ENCODE data around the gene ZSWIM9. TPM values are rescaled to one million over a fixed set of nuclear protein-coding genes. Genes with fewer than 3 reads are reported as not detected.
A peak's percentile ranks its signal among the peaks of the same experiment; 100 is the strongest.

ZSWIM9 gene
- total RNA-seq, 1 donor from 2014 or later = 2.8 TPM

GRCh38 chr19:48194844-48195830, 24.7 kb downstream of the ZSWIM9 start:
- DNase-seq (ENCODE audit: low read depth) = no peak
- no peak overlapping the region for H3K4me3 ChIP-seq (ENCODE audit: low read depth, low read length)
- TF ChIP-seq CTCF (conservative IDR thresholded peaks at IDR 0.05; ENCODE audit: low read depth, low read length) = no peak

- no peak for DNase-seq (ENCODE audit: low read depth)
- H3K4me3 ChIP-seq (ENCODE audit: low read depth, low read length) = no peak overlapping the region
- TF ChIP-seq CTCF (conservative IDR thresholded peaks at IDR 0.05; ENCODE audit: low read depth, low read length) = no peak
Measured at GRCh38 chr19:48196321-48196763, 25.9 kb downstream of the ZSWIM9 start.

DNA sequence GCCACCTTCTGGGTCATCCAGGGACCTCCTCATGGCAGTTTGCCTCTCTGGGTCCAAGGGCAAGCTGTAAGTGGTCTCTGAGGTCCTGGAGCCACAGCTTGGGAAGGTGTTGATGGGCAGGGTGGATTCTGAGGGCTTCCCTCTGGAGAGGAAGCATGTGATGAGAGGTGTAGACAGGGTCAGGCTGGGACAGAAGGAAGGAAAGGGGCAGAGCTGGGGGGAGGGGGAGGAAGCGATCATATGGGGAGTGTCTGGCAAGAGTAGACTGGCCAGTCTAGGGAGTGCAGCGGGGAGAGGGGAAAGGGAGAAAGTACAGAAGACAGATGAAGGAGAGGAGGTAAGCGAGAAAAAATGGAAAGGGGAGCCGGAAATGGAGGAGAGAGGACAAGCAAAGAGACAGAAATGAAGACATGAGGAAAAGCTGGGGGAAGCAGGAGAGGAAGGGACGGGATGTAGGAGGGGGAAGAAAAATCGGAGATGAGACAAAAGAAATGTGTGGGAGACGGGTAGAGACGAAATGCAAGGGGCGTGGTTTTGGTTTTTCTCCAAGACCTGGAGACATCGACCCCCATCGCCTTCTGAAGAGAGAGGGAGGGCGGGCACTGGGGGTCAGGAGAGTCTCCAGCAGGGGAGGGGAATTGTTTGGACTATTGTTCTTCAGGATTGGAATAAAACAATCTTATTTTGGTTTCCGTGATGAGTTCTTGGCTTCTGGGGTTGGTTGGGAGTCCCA, 26.6 kb downstream of the ZSWIM9 start:
- DNase-seq (ENCODE audit: low read depth) = no peak
- no peak overlapping the region for H3K4me3 ChIP-seq (ENCODE audit: low read depth, low read length)
- TF ChIP-seq CTCF (conservative IDR thresholded peaks at IDR 0.05; ENCODE audit: low read depth, low read length) = no peak

- no peak for DNase-seq (ENCODE audit: low read depth)
- peak overlapping the region; percentile 84 for H3K4me3 ChIP-seq (ENCODE audit: low read depth, low read length)
- no peak for TF ChIP-seq CTCF (conservative IDR thresholded peaks at IDR 0.05; ENCODE audit: low read depth, low read length)
Measured at GRCh38 chr19:48203222-48203793, 32.8 kb downstream of the ZSWIM9 start.

DNA sequence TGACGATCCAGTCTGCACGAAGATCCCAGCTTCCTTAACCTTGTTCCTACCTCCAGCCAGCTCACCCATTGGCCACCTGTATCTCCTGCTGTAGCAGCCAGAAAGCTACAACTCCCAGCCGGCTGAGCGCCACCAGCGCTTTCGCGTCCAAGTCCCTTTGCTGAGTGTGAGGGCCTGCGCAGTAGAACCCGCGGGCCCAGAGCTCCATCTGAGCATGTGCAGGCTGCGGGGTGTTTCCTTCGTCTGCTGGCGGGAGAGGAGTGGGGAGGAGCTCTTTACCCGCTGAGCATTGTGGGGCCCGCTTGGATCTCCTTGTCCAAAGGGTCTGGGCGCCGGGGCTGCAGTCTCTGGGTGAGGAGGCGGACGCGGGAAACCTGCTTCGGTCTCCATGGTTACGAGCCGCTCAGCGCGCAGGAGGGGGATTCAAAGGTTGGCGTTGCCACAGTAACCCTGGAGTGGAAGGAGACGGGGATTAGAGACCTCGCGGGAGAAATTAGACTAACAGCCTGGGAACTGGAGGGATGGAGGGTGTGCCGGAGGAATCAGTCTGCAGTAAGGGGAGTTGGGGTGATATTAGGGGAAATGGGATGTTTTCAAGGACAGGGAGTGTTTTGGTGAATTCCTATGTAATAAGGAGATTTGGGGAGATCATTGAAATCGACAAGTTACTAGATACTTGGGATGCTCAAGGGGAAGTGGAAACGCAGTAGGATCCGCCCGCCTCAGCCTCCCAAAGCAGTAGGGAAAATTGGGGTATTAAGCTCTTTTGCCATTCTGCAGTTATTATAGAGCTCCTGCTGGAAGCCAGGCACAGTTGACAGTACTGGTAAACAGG, 33.5 kb downstream of the ZSWIM9 start:
- peak; percentile 78 for DNase-seq (ENCODE audit: low read depth)
- peak overlapping the region; percentile 84 for H3K4me3 ChIP-seq (ENCODE audit: low read depth, low read length)
- no peak for TF ChIP-seq CTCF (conservative IDR thresholded peaks at IDR 0.05; ENCODE audit: low read depth, low read length)

DNA sequence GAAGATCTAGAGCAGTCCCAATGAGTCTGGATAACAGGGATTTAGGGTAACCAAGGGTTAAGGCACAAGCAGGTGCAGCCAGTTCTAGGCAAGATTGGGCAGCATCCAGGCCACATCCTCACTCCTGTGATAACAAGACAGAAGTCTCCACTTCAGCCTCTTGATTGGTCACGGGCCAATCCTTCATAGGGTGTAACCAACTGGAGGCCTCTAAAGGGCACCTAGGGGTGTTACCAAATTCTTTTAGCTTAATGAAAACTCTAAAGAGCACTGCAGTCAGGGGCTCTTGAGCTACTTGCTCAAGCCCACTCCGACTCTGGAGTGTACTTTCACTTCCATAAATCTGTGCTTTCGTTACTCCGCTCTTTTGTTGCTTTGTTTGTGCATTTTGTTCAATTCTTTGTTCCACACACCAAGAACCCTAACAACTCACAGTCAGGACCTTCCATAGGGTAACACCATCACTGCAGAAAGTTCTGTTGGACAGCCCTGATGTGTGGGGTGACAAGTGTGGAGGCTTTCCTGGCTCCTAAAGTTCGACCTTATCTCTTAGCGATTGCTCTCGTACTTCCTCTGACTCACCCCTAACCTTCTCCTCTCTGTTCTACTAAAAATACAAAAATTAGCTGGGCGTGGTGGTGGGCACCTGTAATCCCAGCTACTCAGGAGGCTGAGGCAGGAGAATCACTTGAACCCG, 36.1 kb downstream of the ZSWIM9 start:
- no peak for TF ChIP-seq CTCF (conservative IDR thresholded peaks at IDR 0.05; ENCODE audit: low read depth, low read length)
- no peak overlapping the region for H3K4me3 ChIP-seq (ENCODE audit: low read depth, low read length)
- no peak for DNase-seq (ENCODE audit: low read depth)

Measured in epithelial cell of proximal tubule (primary cell).